ENCODE results near the gene BTBD6.

GRCh38 chr14:105208738-105209075 is 39.6 kb upstream of the BTBD6 start:
- TF ChIP-seq CTCF (IDR thresholded peaks at IDR 0.05 in 8 of 11, conservative IDR thresholded peaks at IDR 0.05 in 3 of 11) (no peak), POLR2A (IDR thresholded peaks at IDR 0.05) (no peak), POLR2AphosphoS5 (IDR thresholded peaks at IDR 0.05) (no peak)
